OCI-M2 (cell line): Measurements from ENCODE around the gene VMAC.

ENCODE experiments used
- DNase-seq: peaks from one replicate; lab custom pipeline; 2025; ENCODE audit not compliant: unreplicated experiment; lab: John Stamatoyannopoulos, UW

The VMAC gene

GRCh38 chr19:5951338-5951861 is 46.7 kb downstream of the VMAC start:
- DNase-seq, result no peak

- DNase-seq, result no peak
Measured at GRCh38 chr19:5952193-5953029, 47.7 kb downstream of the VMAC start.

- DNase-seq, result no peak
Measured at GRCh38 chr19:5953030-5953589, 48.4 kb downstream of the VMAC start.

- DNase-seq, result no peak
Measured at GRCh38 chr19:5953680-5954213, 49.1 kb downstream of the VMAC start.

- DNase-seq, result no peak
Measured at GRCh38 chr19:5954293-5954692, 49.6 kb downstream of the VMAC start.

- no peak for DNase-seq
Measured at GRCh38 chr19:5955636-5955935, 50.9 kb downstream of the VMAC start.

- no peak for DNase-seq
Measured at GRCh38 chr19:5956323-5956722, 51.7 kb downstream of the VMAC start.

- no peak for DNase-seq
Measured at GRCh38 chr19:5956728-5957127, 52.1 kb downstream of the VMAC start.

GRCh38 chr19:5957170-5957569 is 52.5 kb downstream of the VMAC start:
- DNase-seq, result no peak

- no peak for DNase-seq
Measured at GRCh38 chr19:5958074-5958850, 53.6 kb downstream of the VMAC start.

GRCh38 chr19:5958851-5959122 is 54.1 kb downstream of the VMAC start:
- DNase-seq, result no peak

- DNase-seq, result no peak
Measured at GRCh38 chr19:5959260-5960004, 54.8 kb downstream of the VMAC start.
